Measurements from ENCODE around the gene MSRB1. TPM values are rescaled to one million over a fixed set of nuclear protein-coding genes. Genes with fewer than 3 reads are reported as not detected.

MSRB1 gene
- total and polyA plus RNA-seq, 2 of the 13 experiments (the other 11 are each of a cell fraction or from before 2014, with no cell fraction given), result 32.1 to 75.4 TPM

- TF ChIP-seq ZBED4 (CRISPR knock-in tag; IDR thresholded peaks at IDR 0.05; ENCODE audit: borderline replicate concordance) (no peak), ZNF563 (CRISPR knock-in tag; IDR thresholded peaks at IDR 0.05) (peak; percentile 43), BCL3 (CRISPR knock-in tag; IDR thresholded peaks at IDR 0.05) (peak; percentile 60; the same call in 1 of the 2 replicates), ZNF264 (CRISPR knock-in tag; IDR thresholded peaks at IDR 0.05) (no peak), ZNF652 (CRISPR knock-in tag; IDR thresholded peaks at IDR 0.05; ENCODE audit: borderline replicate concordance, low read depth) (no peak), SMAD3 (CRISPR knock-in tag; IDR thresholded peaks at IDR 0.05) (peak; percentile 21; the same call in 1 of the 2 replicates), ZNF530 (CRISPR knock-in tag; IDR thresholded peaks at IDR 0.05; ENCODE audit: low read depth) (no peak), ZNF781 (CRISPR knock-in tag; IDR thresholded peaks at IDR 0.05; ENCODE audit: borderline replicate concordance, not compliant biosample characterization) (peak; percentile 37), IRF1 (CRISPR knock-in tag; IDR thresholded peaks at IDR 0.05; ENCODE audit: low read depth) (0 out of 2 replicates have a peak, but pooled peaks have one; percentile 54), CEBPZ (IDR thresholded peaks at IDR 0.05; ENCODE audit: low read length) (no peak), AKAP8 (CRISPR knock-in tag; IDR thresholded peaks at IDR 0.05) (peak; percentile 36; the same call in 1 of the 2 replicates), ZBTB44 (CRISPR knock-in tag; IDR thresholded peaks at IDR 0.05) (no peak), ZSCAN30 (CRISPR knock-in tag; IDR thresholded peaks at IDR 0.05) (no peak), BRF2 (CRISPR knock-in tag; IDR thresholded peaks at IDR 0.05) (peak; percentile 54; the same call in 1 of the 2 replicates)
Observed at GRCh38 chr16:1942810-1943726, at the start of gene MSRB1 (continued).

Data from HepG2 (cell line).